GM21360 (cell line): Measurements from ENCODE around the gene AKAP1.

Source experiments
- ATAC-seq: cut with Tn5 transposase; IDR thresholded peaks from one replicate; pipeline ENCODE4 v1.9.1; 2021; ENCODE audit warnings: mild to moderate bottlenecking, moderate library complexity; ENCODE audit not compliant: unreplicated experiment

The AKAP1 gene

DNA sequence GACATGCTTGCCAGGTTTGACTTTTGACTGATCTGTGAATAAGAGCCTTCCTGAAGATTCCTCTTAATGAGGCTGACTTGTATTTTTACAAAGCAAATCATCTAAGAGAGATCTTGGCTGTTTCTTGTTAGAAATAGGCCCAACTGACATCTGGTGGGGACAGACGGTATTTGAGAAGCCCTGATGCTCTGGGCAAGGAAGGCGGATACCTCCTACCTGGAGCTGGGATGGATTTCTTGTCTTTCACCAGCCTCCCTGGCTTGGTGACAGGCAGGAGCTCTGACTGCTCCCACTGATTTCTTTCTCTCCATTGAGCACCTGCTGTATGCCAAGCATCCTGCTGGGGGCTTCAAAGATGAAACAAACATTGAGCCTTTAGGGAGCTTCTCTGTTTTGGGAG lies 40.4 kb downstream of the AKAP1 start:
- ATAC-seq: no peak

- ATAC-seq: no peak
Measured at GRCh38 chr17:57125866-57126265, 40.8 kb downstream of the AKAP1 start.

- no peak for ATAC-seq
Measured at GRCh38 chr17:57130708-57131461, 45.8 kb downstream of the AKAP1 start.

- no peak for ATAC-seq
Measured at GRCh38 chr17:57132663-57133062, 47.6 kb downstream of the AKAP1 start.

- ATAC-seq: no peak
Measured at GRCh38 chr17:57133486-57133885, 48.4 kb downstream of the AKAP1 start.

DNA sequence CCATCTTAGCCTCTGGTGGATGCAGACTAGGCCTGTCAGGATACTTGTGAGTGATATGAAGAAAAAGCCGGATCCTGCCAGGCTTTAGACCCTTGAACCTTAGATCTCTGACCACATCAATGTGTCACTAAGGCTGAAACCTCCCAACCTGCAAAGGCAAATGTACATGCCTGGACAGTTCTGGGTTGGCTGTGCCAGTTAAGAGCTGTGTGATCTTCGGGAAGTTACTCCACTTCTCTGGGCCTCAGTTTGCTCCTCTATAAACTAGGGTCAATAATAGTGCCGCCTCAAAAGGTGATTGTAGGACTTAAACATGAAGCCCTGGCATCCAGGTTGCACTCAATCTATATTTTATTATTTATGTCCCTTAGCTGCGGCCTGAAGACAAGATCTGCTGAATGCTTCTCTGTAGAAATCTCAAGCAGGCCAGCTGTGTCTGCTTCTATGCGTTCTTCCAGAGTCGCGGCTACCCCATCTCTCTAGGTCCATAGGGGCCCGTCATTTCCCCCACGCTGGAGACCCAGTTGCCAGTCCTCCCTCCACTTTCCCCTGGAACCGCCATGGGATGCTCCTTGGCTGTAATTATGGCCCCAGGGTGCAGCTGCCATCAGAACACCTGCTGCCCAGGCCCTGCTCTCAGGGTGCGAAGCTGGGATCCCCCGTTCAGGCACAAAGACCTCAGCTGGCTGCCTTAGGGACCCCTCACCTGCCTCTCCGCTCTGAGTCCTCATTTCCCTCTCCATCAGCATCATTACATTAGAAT lies 50.2 kb downstream of the AKAP1 start:
- no peak for ATAC-seq

DNA sequence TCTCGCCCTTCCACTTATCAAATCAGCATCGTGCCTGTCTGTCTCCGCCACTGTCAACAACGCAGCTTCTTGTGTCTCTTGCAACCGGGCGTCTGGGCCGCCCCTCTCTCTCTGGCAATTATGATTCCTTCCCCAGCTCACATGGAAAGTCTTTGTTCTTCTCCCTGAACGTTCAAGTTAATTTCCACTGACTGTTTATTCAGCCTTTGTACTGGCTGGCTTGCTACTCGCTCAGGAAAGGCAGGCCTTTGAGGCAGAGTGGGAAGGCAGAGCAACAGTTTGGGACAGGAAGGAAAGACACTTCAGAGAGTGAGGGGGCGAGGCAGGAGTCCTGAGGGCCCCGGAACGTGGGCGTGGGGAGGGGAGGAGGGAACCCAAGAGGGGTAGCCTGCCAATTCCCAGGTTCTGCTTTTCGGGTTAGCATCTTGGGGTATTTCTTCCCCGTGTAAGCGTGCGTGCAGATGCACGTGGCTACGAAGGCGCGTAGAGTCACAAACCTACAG lies 50.8 kb downstream of the AKAP1 start:
- ATAC-seq: no peak

GRCh38 chr17:57136355-57136754 lies 51.3 kb downstream of the AKAP1 start:
- no peak for ATAC-seq

GRCh38 chr17:57138030-57138911 lies 53.2 kb downstream of the AKAP1 start:
- ATAC-seq: no peak

- no peak for ATAC-seq
Measured at GRCh38 chr17:57138956-57139576, 54.0 kb downstream of the AKAP1 start.

GRCh38 chr17:57140316-57140715 lies 55.3 kb downstream of the AKAP1 start:
- ATAC-seq: no peak

GRCh38 chr17:57142925-57143324 lies 57.9 kb downstream of the AKAP1 start:
- ATAC-seq: no peak

DNA sequence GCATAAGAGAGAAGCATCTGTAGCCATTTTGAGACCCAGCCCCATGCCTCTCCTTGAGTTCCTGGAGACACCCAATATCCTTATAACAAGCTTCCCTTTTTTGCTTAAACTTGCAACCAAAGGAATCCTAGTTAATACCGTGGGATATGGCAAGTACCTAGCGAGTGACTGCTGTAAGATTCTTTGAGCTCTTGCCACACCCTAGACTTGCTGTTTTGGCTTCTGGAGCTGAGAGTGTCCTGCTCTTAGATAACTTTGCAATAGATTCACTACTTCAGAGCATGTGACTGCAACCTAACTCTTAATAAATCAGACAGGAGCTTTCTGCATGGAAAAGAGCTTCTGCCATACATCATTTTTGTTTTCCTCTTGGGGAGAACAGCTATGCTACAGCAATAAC lies 58.3 kb downstream of the AKAP1 start:
- ATAC-seq: no peak

GRCh38 chr17:57143919-57144318 lies 58.9 kb downstream of the AKAP1 start:
- no peak for ATAC-seq

GRCh38 chr17:57144567-57144966 lies 59.5 kb downstream of the AKAP1 start:
- ATAC-seq: no peak

GRCh38 chr17:57145347-57145746 lies 60.3 kb downstream of the AKAP1 start:
- ATAC-seq: no peak

DNA sequence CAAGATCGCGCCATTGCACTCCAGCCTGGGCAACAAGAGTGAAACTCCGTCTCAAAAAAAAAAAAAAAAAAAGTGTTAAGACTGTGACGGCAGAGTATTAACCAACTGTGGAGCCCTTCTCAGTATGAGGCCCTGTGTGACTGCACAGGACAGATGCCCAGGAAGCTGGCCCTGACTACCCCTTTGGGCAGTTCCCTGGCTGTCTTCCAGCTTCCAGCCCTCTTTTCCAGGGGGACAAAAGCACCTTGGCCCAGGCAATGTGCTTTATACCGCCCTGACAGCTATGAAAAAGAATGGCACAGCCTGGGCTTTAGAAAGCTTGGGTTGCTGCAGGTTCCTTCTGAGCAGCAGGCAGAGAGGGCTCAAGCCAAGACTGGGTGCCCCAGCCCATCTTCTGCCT lies 61.2 kb downstream of the AKAP1 start:
- no peak for ATAC-seq

DNA sequence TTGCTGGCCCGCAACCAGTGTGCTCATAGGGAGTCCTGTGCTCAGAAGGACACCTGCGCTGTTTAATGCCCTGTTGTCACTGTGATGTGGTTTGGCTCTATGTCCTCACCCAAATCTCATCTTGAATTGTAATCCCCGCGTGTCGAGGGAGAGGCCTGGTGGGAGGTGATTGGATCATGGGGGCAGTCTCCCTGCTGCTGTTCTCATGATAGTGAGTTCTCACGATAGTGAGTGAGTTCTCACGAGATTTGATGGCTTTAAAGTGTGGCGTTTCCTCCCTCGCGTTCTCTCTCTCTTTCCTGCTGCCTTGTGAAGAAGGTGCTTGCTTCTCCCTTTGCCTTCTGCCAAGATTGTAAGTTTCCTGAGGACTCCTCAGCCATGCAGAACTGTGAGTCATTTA lies 66.8 kb downstream of the AKAP1 start:
- ATAC-seq: no peak

DNA sequence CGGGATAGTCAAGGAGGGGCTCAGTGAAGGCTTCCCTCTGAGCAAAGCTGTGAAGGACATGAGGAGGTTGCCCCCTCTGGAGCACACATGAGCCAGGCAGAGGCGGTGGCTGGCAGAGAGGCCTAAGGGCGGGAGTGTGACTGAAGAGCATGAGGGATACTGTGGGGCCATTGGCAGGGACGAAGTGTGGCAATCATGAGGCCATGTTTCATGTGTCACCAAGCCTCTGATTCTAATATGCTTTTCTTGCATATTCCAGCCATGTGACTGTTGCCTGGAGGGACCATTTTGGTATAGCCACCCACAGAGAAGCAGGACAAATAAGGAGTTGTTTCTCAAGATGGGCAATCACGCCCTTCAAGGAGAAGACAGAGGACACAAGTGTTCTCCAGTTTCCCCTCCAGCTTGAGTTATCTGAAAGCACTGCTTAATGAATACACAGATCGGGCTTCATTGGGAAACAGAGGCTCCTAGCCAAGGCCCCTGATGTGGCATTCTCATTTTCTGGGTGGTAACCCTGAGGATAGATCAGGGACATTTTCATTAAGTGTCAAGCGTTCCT lies 68.0 kb downstream of the AKAP1 start:
- ATAC-seq: no peak

- ATAC-seq: no peak
Measured at GRCh38 chr17:57154921-57155320, 69.9 kb downstream of the AKAP1 start.
